Right lung (tissue), 5 donors: ENCODE results near the gene CHCHD4. TPM values are rescaled to one million over a fixed set of nuclear protein-coding genes. Genes with fewer than 3 reads are reported as not detected.

Source experiments
- DNase-seq, 2 donors: peaks; one replicate each; pipeline ENCODE4 v3.0.0-alpha.2; 2013
- polyA plus RNA-seq, 5 donors: library from polyadenylated mRNA; unstranded; fragments of 120-200 nt; gene quantifications; one replicate each; pipeline versions ENCODE4 v1.2.1 to v1.2.3, GENCODE V29; 2013; ENCODE audit warnings: inconsistent platforms in 1 of 5, low replicate concordance in 1 of 5; ENCODE audit not compliant: insufficient read length in 5 of 5, insufficient read depth in 1 of 5

Gene CHCHD4
- polyA plus RNA-seq, 5 donors, result 13.0 to 14.5 (median 13.6) TPM

GRCh38 chr3:14138109-14138877 lies 13.6 kb upstream of the CHCHD4 start:
- DNase-seq, result no peak

GRCh38 chr3:14137445-14137844 lies 12.8 kb upstream of the CHCHD4 start:
- DNase-seq, result no peak

- no peak for DNase-seq
Observed at GRCh38 chr3:14137004-14137403, 12.3 kb upstream of the CHCHD4 start.

- DNase-seq, result no peak
Observed at GRCh38 chr3:14135581-14135980, 10.9 kb upstream of the CHCHD4 start.

GRCh38 chr3:14134291-14134690 lies 9.6 kb upstream of the CHCHD4 start:
- DNase-seq, result no peak

- no peak for DNase-seq
Observed at GRCh38 chr3:14133876-14134275, 9.2 kb upstream of the CHCHD4 start.

- DNase-seq, result no peak
Observed at GRCh38 chr3:14133188-14133800, 8.6 kb upstream of the CHCHD4 start.

GRCh38 chr3:14132689-14133088 lies 8.0 kb upstream of the CHCHD4 start:
- no peak for DNase-seq

GRCh38 chr3:14132120-14132519 lies 7.5 kb upstream of the CHCHD4 start:
- no peak for DNase-seq

- DNase-seq, result no peak
Observed at GRCh38 chr3:14131134-14131533, 6.5 kb upstream of the CHCHD4 start.

GRCh38 chr3:14130707-14131106 lies 6.0 kb upstream of the CHCHD4 start:
- no peak for DNase-seq

- no peak for DNase-seq
Observed at GRCh38 chr3:14130230-14130629, 5.6 kb upstream of the CHCHD4 start.

GRCh38 chr3:14129296-14129695 lies 4.6 kb upstream of the CHCHD4 start:
- DNase-seq, result no peak

GRCh38 chr3:14128724-14129123 lies 4.1 kb upstream of the CHCHD4 start:
- DNase-seq, result no peak

GRCh38 chr3:14127516-14128161 lies 3.0 kb upstream of the CHCHD4 start:
- no peak for DNase-seq

- DNase-seq, result no peak
Observed at GRCh38 chr3:14126887-14127505, 2.3 kb upstream of the CHCHD4 start.

- no peak for DNase-seq
Observed at GRCh38 chr3:14126017-14126886, 1.6 kb upstream of the CHCHD4 start.

GRCh38 chr3:14125193-14126016 lies 735 bp upstream of the CHCHD4 start:
- peak in 1 of 2 donors; percentile 61 for DNase-seq

GRCh38 chr3:14124223-14124614 lies 451 bp downstream of the CHCHD4 start:
- no peak for DNase-seq
